Tibial artery (tissue), 4 donors: ENCODE measurements around the gene CENPI.

Experiments
- DNase-seq, 2 donors: peaks; one replicate each; pipeline ENCODE4 v3.0.0-alpha.2; 2019
- H3K27ac ChIP-seq, 2 donors: fragments of 200-600 bp; sonication (generic) in 1 of 2; 1 replicate in 1 of 2; 2 replicates in 1 of 2; pipeline ENCODE4 v1.5.1; 2018 to 2019; ENCODE audit warnings: mild to moderate bottlenecking in 1 of 2
- H3K27me3 ChIP-seq, 2 donors: fragments of 200-600 bp; sonication (generic) in 1 of 2; one replicate each; pipeline versions ENCODE4 v1.5.1 to v1.6.0; 2016 to 2019
- H3K36me3 ChIP-seq, 3 donors: fragments of 200-600 bp; sonication (generic) in 2 of 3; one replicate each; pipeline ENCODE4 v1.5.1; 2016 to 2019; ENCODE audit warnings: mild to moderate bottlenecking in 2 of 3
- H3K4me1 ChIP-seq, 4 donors: fragments of 200-600 bp; sonication (generic) in 2 of 4; 1 replicate in 3 of 4; 2 replicates in 1 of 4; pipeline ENCODE4 v1.5.1; 2016 to 2019
- H3K4me3 ChIP-seq, 2 donors: fragments of 200-600 bp; sonication (generic) in 1 of 2; 1 replicate in 1 of 2; 2 replicates in 1 of 2; pipeline ENCODE4 v1.5.1; 2018 to 2019; ENCODE audit warnings: mild to moderate bottlenecking in 2 of 2
- H3K9me3 ChIP-seq, 3 donors: fragments of 200-600 bp; sonication (generic) in 1 of 3; one replicate each; pipeline ENCODE4 v1.5.1; 2016 to 2019
- CTCF ChIP-seq, 2 experiments: fragments of 200-600 bp in 1 of 2; fragments of 450-650 bp in 1 of 2; IDR thresholded peaks; one replicate each; pipeline ENCODE4 v1.5.1; 2017 to 2019; ENCODE audit warnings: antibody characterized with exemption in 2 of 2, mild to moderate bottlenecking in 1 of 2, moderate library complexity in 1 of 2
- intact Hi-C: fragments of 100-400 bp; cut with DNase I; formaldehyde crosslinking; loops from one replicate; pipeline ENCODE4 v1.15.0; 2023; ENCODE audit warnings: low total_unique reads

Gene CENPI

DNA sequence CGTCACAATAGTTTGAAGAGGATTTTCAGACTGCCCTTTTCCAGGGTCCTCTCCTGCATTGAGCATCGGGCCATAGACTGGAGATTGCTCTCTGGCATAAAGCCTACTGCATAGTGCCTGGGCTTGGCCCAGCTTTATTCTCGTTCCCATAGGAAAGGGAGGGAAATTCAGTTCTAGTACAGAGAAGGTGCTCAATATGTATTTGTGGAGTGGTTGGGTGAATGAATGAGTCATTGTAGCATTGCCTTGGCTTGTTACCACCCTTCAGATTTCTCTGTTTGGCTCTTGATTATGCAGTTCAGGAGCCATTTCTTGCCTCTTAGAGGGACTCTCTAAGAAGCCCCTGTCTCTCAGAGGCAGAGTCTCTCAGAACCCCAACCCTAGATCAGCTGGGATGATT is 16.8 kb upstream of the CENPI start:
- DNase-seq = no peak
- Histone ChIP-seq H3K27ac (no peak overlapping the region), H3K9me3 (no peaks in the 10 kb centered on the region), H3K36me3 (no peaks in the 10 kb centered on the region), H3K4me3 (no peak overlapping the region), H3K4me1 (no peaks in the 10 kb centered on the region), H3K27me3 (no peaks in the 10 kb centered on the region)
- intact Hi-C loops = no loop called here
- no peak for TF ChIP-seq CTCF (IDR thresholded peaks at IDR 0.05)

DNA sequence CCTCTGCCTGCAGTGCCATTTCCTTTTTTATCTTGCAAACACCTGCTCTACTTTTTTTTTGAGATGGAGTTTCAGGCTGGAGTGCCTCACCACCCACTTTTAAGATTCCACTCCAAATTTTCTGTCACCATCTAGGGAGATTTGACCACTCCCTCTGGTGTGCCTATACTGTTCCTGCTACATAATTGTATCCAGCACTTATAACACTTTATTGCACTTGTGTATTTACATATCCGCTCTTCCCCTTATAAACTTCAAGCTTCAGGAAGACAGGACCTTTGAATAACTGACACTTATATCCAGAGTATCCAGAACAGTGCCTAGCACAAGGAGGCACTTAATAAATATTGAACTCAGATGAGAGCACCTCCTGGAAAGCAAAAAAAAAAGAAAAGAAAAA is 6.2 kb upstream of the CENPI start:
- no peak for TF ChIP-seq CTCF (IDR thresholded peaks at IDR 0.05)
- H3K27me3 ChIP-seq = no peaks in the 10 kb centered on the region
- no peaks in the 10 kb centered on the region for H3K9me3 ChIP-seq
- H3K4me3 ChIP-seq = no peak overlapping the region
- H3K36me3 ChIP-seq = no peaks in the 10 kb centered on the region
- no peak for DNase-seq
- no peak overlapping the region for H3K27ac ChIP-seq
- H3K4me1 ChIP-seq = no peaks in the 10 kb centered on the region
- intact Hi-C loops = no loop called here

DNA sequence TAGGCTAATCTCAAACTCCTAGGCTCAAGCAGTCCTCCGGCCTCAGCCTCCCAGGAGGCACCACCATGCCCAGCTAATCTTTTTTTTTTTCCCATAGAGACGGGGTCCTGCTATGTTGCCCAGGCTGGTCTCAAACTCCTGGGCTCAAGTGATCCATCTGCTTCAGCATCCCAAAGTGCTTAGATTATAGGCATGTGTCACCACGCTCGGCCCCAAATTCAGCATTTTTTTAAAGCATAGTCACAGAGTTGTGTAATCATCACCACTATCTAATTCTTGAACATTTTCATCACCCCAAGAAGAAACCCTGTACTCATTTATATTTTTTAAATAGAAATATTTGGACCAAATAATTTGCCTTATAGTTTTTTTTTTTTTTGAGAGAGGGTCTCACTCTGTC is 10.3 kb downstream of the CENPI start:
- Histone ChIP-seq H3K36me3 (no peaks in the 10 kb centered on the region), H3K27ac (no peak overlapping the region), H3K27me3 (no peaks in the 10 kb centered on the region), H3K4me1 (no peaks in the 10 kb centered on the region), H3K9me3 (no peaks in the 10 kb centered on the region), H3K4me3 (no peak overlapping the region)
- no peak for TF ChIP-seq CTCF (IDR thresholded peaks at IDR 0.05)
- no peak for DNase-seq
- intact Hi-C loops = no loop called here

DNA sequence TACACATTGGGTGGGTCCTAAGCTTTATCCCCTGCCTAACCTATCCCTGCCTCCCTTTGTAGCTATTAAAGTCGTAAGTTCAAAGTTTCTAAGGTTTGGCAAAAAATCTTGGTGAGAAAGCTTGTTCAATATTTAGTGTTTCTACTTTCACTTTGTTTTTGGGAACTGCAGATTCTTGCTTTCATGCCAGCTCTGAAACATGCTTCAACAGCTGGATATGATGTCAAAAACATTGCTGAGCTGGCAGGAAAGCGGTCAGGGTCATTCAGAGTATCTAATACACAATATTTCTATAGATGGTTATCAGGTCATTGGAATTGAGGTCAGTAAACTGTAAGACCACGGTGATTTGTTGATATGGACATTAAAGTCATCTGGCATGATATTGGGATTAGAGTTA is 19.7 kb downstream of the CENPI start:
- intact Hi-C loops = no loop called here
- no peaks in the 10 kb centered on the region for H3K27me3 ChIP-seq
- no peak overlapping the region for H3K27ac ChIP-seq
- H3K36me3 ChIP-seq = no peaks in the 10 kb centered on the region
- H3K4me3 ChIP-seq = no peak overlapping the region
- H3K4me1 ChIP-seq = no peaks in the 10 kb centered on the region
- no peaks in the 10 kb centered on the region for H3K9me3 ChIP-seq
- no peak for TF ChIP-seq CTCF (IDR thresholded peaks at IDR 0.05)
- DNase-seq = no peak

DNA sequence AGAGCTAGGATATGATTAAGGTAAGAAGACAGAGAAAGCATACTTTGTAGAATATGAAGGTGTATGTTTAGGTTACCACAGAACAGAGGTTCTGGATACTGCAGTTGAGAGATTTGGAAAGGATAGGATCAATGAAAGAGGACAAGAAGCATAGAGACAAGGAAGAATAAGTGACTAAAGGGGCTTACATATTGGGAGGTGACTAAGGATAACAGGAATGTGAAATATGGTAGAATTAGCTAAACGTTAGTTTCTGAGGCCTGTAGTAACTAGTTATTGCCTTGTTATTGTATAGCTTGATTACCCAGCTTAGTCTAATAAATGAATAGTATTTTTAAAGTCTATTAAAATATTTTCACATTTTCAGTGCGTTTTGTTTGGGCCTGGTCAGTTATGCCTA is 38.2 kb downstream of the CENPI start:
- no peaks in the 10 kb centered on the region for H3K9me3 ChIP-seq
- intact Hi-C loops = no loop called here
- H3K27me3 ChIP-seq = no peaks in the 10 kb centered on the region
- H3K36me3 ChIP-seq = no peaks in the 10 kb centered on the region
- H3K4me1 ChIP-seq = no peaks in the 10 kb centered on the region
- DNase-seq = no peak
- H3K27ac ChIP-seq = no peak overlapping the region
- H3K4me3 ChIP-seq = no peak overlapping the region
- no peak for TF ChIP-seq CTCF (IDR thresholded peaks at IDR 0.05)
